Aortic smooth muscle cell (primary cell): ENCODE data around the gene EPPIN. TPM values are rescaled to one million over a fixed set of nuclear protein-coding genes. Genes with fewer than 3 reads are reported as not detected.

Experiments
- total RNA-seq: library from RNA; depleted of rRNA; stranded (reverse); fragments of >200 nt; gene quantifications from 2 replicates; pipeline ENCODE4 v1.2.3, GENCODE V29; 2014

EPPIN gene
- not detected in 2 replicates for total RNA-seq

DNA sequence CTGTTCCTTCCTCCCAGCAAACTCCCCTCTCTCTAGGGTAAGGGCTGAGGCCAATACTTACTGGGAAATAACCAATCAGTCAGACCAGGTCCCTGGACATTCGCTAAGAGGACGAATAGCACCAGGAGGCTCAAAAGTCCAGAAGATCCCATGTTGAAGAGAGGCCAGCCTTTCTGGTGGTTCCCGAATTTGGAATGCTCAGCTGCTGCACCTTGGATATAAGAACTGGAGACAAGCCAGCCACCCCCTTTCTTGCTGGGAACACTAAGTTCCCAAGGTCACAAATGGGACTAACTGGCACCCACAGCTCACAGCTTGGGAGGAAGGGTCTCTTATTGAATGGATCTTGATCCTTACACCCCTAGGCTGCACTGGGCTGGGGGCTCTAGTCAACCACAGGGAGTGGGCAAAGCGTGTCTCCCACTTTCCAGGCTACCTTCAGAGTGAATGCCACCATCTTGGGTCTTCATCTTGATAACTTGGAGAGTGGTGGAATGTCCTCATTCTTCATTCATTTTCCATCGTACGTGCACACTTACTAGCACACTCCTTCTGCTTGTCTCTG lies at the start of gene EPPIN:
Gene EPPIN, minus strand, starts transcription at position 196 of the 565 bp plus-strand sequence. Its CDS starts 44 bp downstream, at position 152.

DNA sequence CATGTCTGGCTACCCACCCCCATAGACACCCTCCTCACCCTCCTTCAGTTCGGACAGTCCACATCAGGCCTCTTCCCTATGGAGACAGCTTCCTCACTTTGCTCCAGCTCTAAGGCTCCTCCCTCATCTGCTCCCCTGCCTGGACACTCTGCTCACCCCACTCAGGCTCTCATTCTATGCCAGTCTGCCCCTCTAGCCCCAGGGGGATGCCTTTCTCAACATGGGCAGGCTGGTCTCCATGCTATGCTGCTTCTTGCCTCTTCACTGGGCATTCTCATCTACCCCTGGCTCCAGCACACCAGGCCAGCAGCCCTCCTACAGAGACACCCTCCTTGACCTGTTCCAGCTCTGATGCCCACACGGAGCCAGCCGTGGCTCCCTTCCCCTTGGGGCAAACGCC lies 32.0 kb upstream of the EPPIN start, which contains the start of gene WFDC8:
Gene WFDC8, minus strand, starts transcription at position 101 of the 400 bp plus-strand sequence. Its CDS starts 37 bp downstream, at position 64.

DNA sequence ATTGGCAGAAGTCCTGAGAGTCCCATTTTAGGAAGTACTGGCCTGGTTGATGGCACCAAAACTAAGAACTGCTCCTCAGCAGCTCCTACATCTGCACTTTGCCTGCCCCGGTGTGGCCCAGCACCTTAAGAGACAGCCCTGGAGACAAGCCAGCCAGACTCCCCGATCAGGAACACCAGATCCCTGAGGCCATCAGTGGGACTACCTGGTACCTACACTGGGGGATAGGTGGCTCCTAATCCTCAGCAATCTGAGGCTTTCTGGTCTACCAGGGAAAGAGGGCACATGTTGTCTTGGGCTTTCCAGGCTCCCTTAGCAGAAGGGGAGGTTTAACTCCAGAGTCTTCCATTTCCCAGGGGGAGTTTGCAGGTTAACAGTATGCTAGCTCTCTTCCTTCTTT lies 7.8 kb downstream of the EPPIN start, which contains the start of gene WFDC6:
Gene WFDC6, minus strand, starts transcription at position 101 of the 400 bp plus-strand sequence. Its CDS starts 75 bp downstream, at position 26.

DNA sequence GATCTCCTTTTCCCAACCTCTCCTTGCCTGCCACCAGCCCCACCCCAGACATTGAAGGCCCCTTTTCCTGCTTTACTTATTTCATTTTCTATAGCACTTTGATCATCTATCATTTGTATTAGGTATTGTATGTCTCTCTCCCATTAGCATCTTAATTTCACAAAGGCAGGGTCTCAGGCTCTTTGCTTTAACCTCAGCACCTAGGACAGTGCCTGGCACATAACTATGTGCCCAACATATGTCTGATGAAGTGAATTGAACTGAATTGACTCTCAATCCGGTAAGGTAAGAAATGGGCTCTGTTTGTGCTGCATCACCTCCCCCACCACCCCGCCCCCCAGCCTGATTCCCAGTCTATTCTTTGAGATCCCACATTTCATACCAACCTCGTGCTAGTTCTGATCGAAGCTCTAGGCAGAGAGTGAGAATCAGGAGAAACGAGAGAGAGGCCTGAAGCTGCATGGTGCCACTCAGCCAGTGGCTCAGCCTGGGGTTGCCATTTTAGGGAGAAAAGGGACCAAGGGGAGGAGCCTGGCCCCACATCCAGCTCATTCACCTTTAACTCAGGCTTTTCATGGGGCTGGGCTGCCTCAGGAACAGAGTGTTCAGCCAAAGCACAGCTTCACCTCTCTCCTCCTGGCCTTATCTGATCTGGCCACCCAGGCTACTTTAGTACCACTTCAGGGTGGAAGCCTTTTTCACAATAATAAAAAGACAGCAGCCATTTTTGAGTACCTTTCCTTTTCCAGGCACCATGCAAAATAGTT lies 31.9 kb downstream of the EPPIN start, which contains the start of gene SPINT3:
Gene SPINT3, minus strand, starts transcription at position 476 of the 767 bp plus-strand sequence. Its CDS starts 14 bp downstream, at position 462.

Other genes starting within 250 kb of the EPPIN start
- gene RBPJL, start 240.6 kb downstream of the EPPIN start, total RNA-seq: not detected in 2 replicates
- not detected in 2 replicates for gene MATN4, start 239.1 kb downstream of the EPPIN start, total RNA-seq
- gene SDC4, start 199.0 kb downstream of the EPPIN start, total RNA-seq: 54.5 and 89.0 TPM in 2 replicates
- gene SYS1, start 184.2 kb downstream of the EPPIN start, total RNA-seq: 17.6 and 19.5 TPM in 2 replicates
- 0.19 TPM in 1 of 2 replicates, not detected in the other for gene TP53TG5, start 169.1 kb downstream of the EPPIN start, total RNA-seq
- gene DBNDD2, start 139.1 kb downstream of the EPPIN start, total RNA-seq: 7.1 and 11.3 TPM in 2 replicates
- gene PIGT, start 131.3 kb downstream of the EPPIN start, total RNA-seq: 30.1 and 37.3 TPM in 2 replicates
- gene WFDC2, start 77.6 kb downstream of the EPPIN start, total RNA-seq: not detected in 2 replicates
- not detected in 2 replicates for gene SPINT3, start 31.8 kb downstream of the EPPIN start, total RNA-seq
- not detected in 2 replicates for gene WFDC6, start 7.9 kb downstream of the EPPIN start, total RNA-seq
- not detected in 2 replicates for gene WFDC8, start 31.9 kb upstream of the EPPIN start, total RNA-seq
- not detected in 2 replicates for gene WFDC10A, start 82.3 kb upstream of the EPPIN start, total RNA-seq
- gene WFDC9, start 83.9 kb upstream of the EPPIN start, total RNA-seq: not detected in 2 replicates
- not detected in 2 replicates for gene WFDC11, start 122.8 kb upstream of the EPPIN start, total RNA-seq
- gene WFDC13, start 154.6 kb upstream of the EPPIN start, total RNA-seq: not detected in 2 replicates
- gene WFDC10B, start 157.6 kb upstream of the EPPIN start, total RNA-seq: not detected in 2 replicates
- gene SPINT4, start 174.9 kb upstream of the EPPIN start, total RNA-seq: not detected in 2 replicates
- 0.26 TPM in 1 of 2 replicates, not detected in the other for gene WFDC3, start 244.5 kb upstream of the EPPIN start, total RNA-seq
- 12.0 and 14.6 TPM in 2 replicates for gene DNTTIP1, start 244.6 kb upstream of the EPPIN start, total RNA-seq